K562 (cell line): ENCODE measurements around the gene TIGD1. TPM values are rescaled to one million over a fixed set of nuclear protein-coding genes. Genes with fewer than 3 reads are reported as not detected.

ENCODE experiments used
- ATAC-seq: fragments of 200-7000 bp; cut with Tn5 transposase; 3 replicates; pipeline ENCODE4 v1.9.1; 2020; ENCODE audit warnings: moderate library complexity
- BruUV-seq: library from RNA; stranded (reverse); fragments of 400-500 nt; replicated peaks from 2 replicates; lab custom pipeline; 2021; lab: Mats Ljungman, UMichigan
- CTCF ChIA-PET: fragments of 300-600 bp; formaldehyde crosslinking; extraction: SDS; loops from one replicate; lab custom pipeline; 2021; ENCODE audit warnings: low intra/inter-chr PET ratio; lab: Yijun Ruan, JAX
- POLR2A ChIA-PET: fragments of 300-600, 350-650 bp; sonication (Branson Sonifier 250); formaldehyde crosslinking; extraction: SDS; loops from one replicate; lab custom pipeline; 2021; ENCODE audit warnings: antibody characterized with exemption, inconsistent platforms; lab: Yijun Ruan, JAX
- DNase-seq, 4 experiments: peaks; one replicate each; pipeline versions ENCODE4 v3.0.0 to v3.0.0-alpha.2; 2011 to 2018; ENCODE audit warnings: low spot score in 3 of 4, mixed read lengths in 3 of 4; ENCODE audit errors: extremely low read depth in 1 of 4
- FAIRE-seq: peaks from 2 replicates; lab custom pipeline; 2011; peaks lifted over from hg19 to GRCh38; lab: Jason Lieb, UNC
- H2AFZ ChIP-seq: 2 replicates; pipeline ENCODE4 v1.6.0; 2011; ENCODE audit warnings: low read depth, low read length, control low read depth, inconsistent platforms
- H3K27ac ChIP-seq: fragments of 200-600 bp; 3 replicates; pipeline ENCODE4 v1.8.0; 2011; ENCODE audit warnings: low read depth, mild to moderate bottlenecking, control low read depth, inconsistent platforms, low read length, moderate library complexity, mixed read lengths; ENCODE audit errors: extremely low read depth
- H3K27me3 ChIP-seq, 2 experiments: fragments of 300-600 bp in 1 of 2; 2 replicates in 1 of 2; 3 replicates in 1 of 2; pipeline versions ENCODE4 v1.6.0 to v1.8.0; 2011; ENCODE audit warnings: inconsistent platforms in 2 of 2, low read length in 2 of 2, mild to moderate bottlenecking in 1 of 2, mixed read lengths in 1 of 2, moderate library complexity in 1 of 2; ENCODE audit not compliant: control insufficient read depth in 2 of 2, insufficient read depth in 2 of 2
- H3K36me3 ChIP-seq: fragments of 300-600 bp; 3 replicates; pipeline ENCODE4 v1.8.0; 2011; ENCODE audit warnings: mild to moderate bottlenecking, low read length, inconsistent platforms; ENCODE audit not compliant: control insufficient read depth, insufficient read depth
- H3K4me1 ChIP-seq, 2 experiments: fragments of 200-600 bp in 1 of 2; replicated peaks in 1 of 2; 2 replicates in 1 of 2; 3 replicates in 1 of 2; pipeline versions ENCODE4 v1.5.1 to v1.8.0; 2011; ENCODE audit warnings: inconsistent platforms in 2 of 2, low read length in 2 of 2, mild to moderate bottlenecking in 1 of 2, mixed read lengths in 1 of 2, moderate library complexity in 1 of 2; ENCODE audit not compliant: control insufficient read depth in 2 of 2, insufficient read depth in 2 of 2
- H3K4me2 ChIP-seq: 2 replicates; pipeline ENCODE4 v1.6.1; 2011; ENCODE audit warnings: low read length, control low read depth, inconsistent platforms, mixed read lengths; ENCODE audit not compliant: insufficient read depth
- H3K4me3 ChIP-seq: fragments of 200-600 bp; sonication (generic), shearing (Covaris generic); 2 replicates; pipeline ENCODE4 v1.5.1; 2016; ENCODE audit warnings: control low read depth, inconsistent platforms
- H3K79me2 ChIP-seq: fragments of 200-600 bp; 3 replicates; pipeline ENCODE4 v1.8.0; 2011; ENCODE audit warnings: low read length, inconsistent platforms; ENCODE audit not compliant: control insufficient read depth, insufficient read depth
- H3K9ac ChIP-seq, 2 experiments: 2 replicates each; pipeline versions ENCODE4 v1.6.0 to v1.6.1; 2011; ENCODE audit warnings: low read depth in 2 of 2, low read length in 2 of 2, control low read depth in 1 of 2, inconsistent platforms in 1 of 2, mild to moderate bottlenecking in 1 of 2, mixed read lengths in 1 of 2; ENCODE audit not compliant: insufficient read depth in 1 of 2
- H3K9me1 ChIP-seq: one replicate; pipeline ENCODE4 v1.6.0; 2011; ENCODE audit warnings: inconsistent platforms, mild to moderate bottlenecking, low read length, moderate library complexity; ENCODE audit not compliant: control insufficient read depth, insufficient read depth
- H3K9me3 ChIP-seq: replicated peaks from 2 replicates; pipeline ENCODE4 v1.5.1; 2011; ENCODE audit warnings: low read depth, low read length, inconsistent platforms; ENCODE audit not compliant: control insufficient read depth, insufficient read depth
- H4K20me1 ChIP-seq: replicated peaks from 2 replicates; pipeline ENCODE4 v1.6.1; 2011; ENCODE audit warnings: low read length, inconsistent platforms, mixed read lengths; ENCODE audit not compliant: control insufficient read depth, insufficient read depth
- ARHGAP35 ChIP-seq: fragments of 450-650 bp; IDR thresholded peaks from 2 replicates; pipeline ENCODE4 v1.6.1; 2018; ENCODE audit not compliant: partially characterized antibody
- CTBP1 ChIP-seq: fragments of 450-650 bp; IDR thresholded peaks from 2 replicates; pipeline ENCODE4 v1.6.1; 2016; ENCODE audit warnings: borderline replicate concordance
- DLX4 ChIP-seq: fragments of 250-450 bp; sonication (Bioruptor Pico); IDR thresholded peaks from 2 replicates; pipeline ENCODE4 v1.6.1; 2021; ENCODE audit warnings: mild to moderate bottlenecking
- HES1 ChIP-seq: fragments of 450-650 bp; IDR thresholded peaks from 2 replicates; pipeline ENCODE4 v1.6.1; 2016; ENCODE audit warnings: low read depth, mild to moderate bottlenecking, moderate library complexity
- TSC22D4 ChIP-seq: fragments of 450-650 bp; IDR thresholded peaks from 2 replicates; pipeline ENCODE4 v1.6.1; 2016; ENCODE audit warnings: missing genetic modification characterization, missing biosample characterization, control low read depth
- ZBTB2 ChIP-seq: fragments of 450-650 bp; IDR thresholded peaks from 2 replicates; pipeline ENCODE4 v1.6.1; 2016; ENCODE audit warnings: antibody characterized with exemption
- ZNF639 ChIP-seq, 2 experiments: fragments of 200-800 bp in 1 of 2; sonication (Bioruptor generic) in 1 of 2; sonication (generic) in 1 of 2; formaldehyde crosslinking in 1 of 2; IDR thresholded peaks in 1 of 2; conservative IDR thresholded peaks in 1 of 2; 2 replicates each; pipeline versions ENCODE4 v1.5.0 to v1.6.1; 2016 to 2020; ENCODE audit warnings: missing compliant biosample characterization in 1 of 2, missing genetic modification characterization in 1 of 2, missing genetic modification reagents in 1 of 2
- WGBS: fragments of 100-300 bp; shearing (Covaris generic); methylation state at CpG from one replicate; pipeline ENCODE4 v1.1.6; 2016; ENCODE audit warnings: low coverage, mixed read lengths; ENCODE audit not compliant: insufficient coverage; ENCODE audit errors: missing lambda C conversion rate; 5-methylcytosine and 5-hydroxymethylcytosine counted together
- in situ Hi-C: fragments of 300-500 bp; cut with MboI; formaldehyde crosslinking; loops from 4 replicates; pipeline ENCODE4 v1.15.0; 2018; ENCODE audit warnings: inconsistent platforms, mixed read lengths
- intact Hi-C: fragments of 100-400 bp; cut with micrococcal nuclease; formaldehyde crosslinking; loops from 2 replicates; pipeline ENCODE4 v1.14.2; 2022
- polyA plus RNA-seq, 8 experiments: library from polyadenylated mRNA; depleted of rRNA in 4 of 8; stranded (reverse) in 5 of 8; unstranded in 3 of 8; fragments of >200 nt; fragmentation: Nextera tagmentation in 2 of 8; fragmentation: Illumina TruSeq in 1 of 8; extraction: Ambion mirVana in 2 of 8; extraction: Trizol in 1 of 8; gene quantifications; 2 replicates each; pipeline versions ENCODE4 v1.2.1 to v1.2.3, GENCODE V29; 2011 to 2014; ENCODE audit warnings: inconsistent platforms in 1 of 8, missing spikeins in 1 of 8
- total RNA-seq, 7 experiments: library from RNA; depleted of rRNA in 6 of 7; stranded (reverse); fragments of >200 nt in 6 of 7; fragmentation: Illumina TruSeq in 2 of 7; extraction: Trizol in 2 of 7; gene quantifications; 2 replicates each; pipeline versions ENCODE4 v1.2.1 to v1.2.3, GENCODE V29; 2011 to 2021; ENCODE audit warnings: low replicate concordance in 1 of 7

TIGD1 gene
- total and polyA plus RNA-seq, 9 of the 15 experiments (the other 6 are each of a cell fraction or from before 2014, with no cell fraction given) = 2.0 to 10.1 (median 6.6) TPM

- in situ Hi-C loops = no loop called here
- H2AFZ ChIP-seq = no peak overlapping the region
- H3K79me2 ChIP-seq = no peaks in the 10 kb centered on the region
- intact Hi-C loops = no loop called here
- no peak overlapping the region for H3K9ac ChIP-seq
- H3K4me3 ChIP-seq = no peak overlapping the region
- no peaks in the 10 kb centered on the region for H3K9me3 ChIP-seq
- H3K4me1 ChIP-seq = no peaks in the 10 kb centered on the region
- H3K9me1 ChIP-seq = no peaks in the 10 kb centered on the region
- CTCF ChIA-PET = no interaction called here
- ATAC-seq (no peak), FAIRE-seq (no peak), DNase-seq (no peak)
- no peaks in the 10 kb centered on the region for H4K20me1 ChIP-seq
- H3K27me3 ChIP-seq = no peaks in the 10 kb centered on the region
- TF ChIP-seq ARHGAP35 = no peak
- TF ChIP-seq ZBTB2 = no peak
- TF ChIP-seq HES1 = no peak
- no peak for TF ChIP-seq CTBP1
- TF ChIP-seq DLX4 (CRISPR knock-in tag) = no peak
- TF ChIP-seq ZNF639 (CRISPR knock-in tag; conservative IDR thresholded peaks at IDR 0.05 in 1 of 2, IDR thresholded peaks at IDR 0.05 in 1 of 2) = no peak
- no peak for TF ChIP-seq TSC22D4 (tag)
- no peak overlapping the region for H3K4me2 ChIP-seq
- H3K36me3 ChIP-seq = peaks cover 24% of the 10 kb centered on the region; the same call in 2 of the 3 replicates
- no peak overlapping the region for H3K27ac ChIP-seq
- POLR2A ChIA-PET = no interaction called here
- WGBS = 100% methylated on average over 1 of the region's 1 CpG
- BruUV-seq = no TSS peak
Measured at GRCh38 chr2:232575404-232575746, 25.0 kb upstream of the TIGD1 start.
